Stimulated activated CD4-positive, alpha-beta T cell treated with anti-CD3 and anti-CD28 coated beads, TNF-alpha, amount 100 ng/mL, for 48 hours (primary cell): ENCODE measurements around the gene TMEM151B.
A peak's percentile ranks its signal among the peaks of the same experiment; 100 is the strongest.

Source experiments
- DNase-seq, 3 donors: peaks; one replicate each; pipeline ENCODE4 v3.0.0-alpha.2; 2020; ENCODE audit warnings: low read depth in 3 of 3

Gene TMEM151B

GRCh38 chr6:44232676-44233566, 37.3 kb upstream of the TMEM151B start:
- DNase-seq, result no peak

GRCh38 chr6:44233567-44234100, 36.6 kb upstream of the TMEM151B start:
- no peak for DNase-seq

GRCh38 chr6:44234101-44235025, 35.9 kb upstream of the TMEM151B start:
- no peak for DNase-seq

GRCh38 chr6:44235269-44235668, 35.0 kb upstream of the TMEM151B start:
- DNase-seq, result no peak

- DNase-seq, result no peak
Observed at GRCh38 chr6:44235891-44236516, 34.2 kb upstream of the TMEM151B start.

- peak in 2 of 3 donors; percentile 46 to 75 for DNase-seq
Observed at GRCh38 chr6:44237021-44237812, 33.0 kb upstream of the TMEM151B start.

GRCh38 chr6:44237813-44238433, 32.3 kb upstream of the TMEM151B start:
- DNase-seq, result peak; percentile 66 to 77 (median 68)

GRCh38 chr6:44238687-44239350, 31.4 kb upstream of the TMEM151B start:
- no peak for DNase-seq

GRCh38 chr6:44243345-44243744, 26.9 kb upstream of the TMEM151B start:
- no peak for DNase-seq

GRCh38 chr6:44245391-44245911, 24.8 kb upstream of the TMEM151B start:
- DNase-seq, result no peak

GRCh38 chr6:44245912-44246662, 24.2 kb upstream of the TMEM151B start:
- DNase-seq, result peak; percentile 71 to 84 (median 76)

- peak; percentile 94 to 97 (median 97) for DNase-seq
Observed at GRCh38 chr6:44246663-44247337, 23.4 kb upstream of the TMEM151B start, which contains the start of gene HSP90AB1. Gene HSP90AB1 (plus strand): TSS chr6:44247101. CDS start chr6:44248630, 1,529 bp downstream.

- DNase-seq, result peak; percentile 76 to 84 (median 80)
Observed at GRCh38 chr6:44247338-44248302, 22.6 kb upstream of the TMEM151B start.

- DNase-seq, result no peak
Observed at GRCh38 chr6:44248579-44248978, 21.7 kb upstream of the TMEM151B start.

- no peak for DNase-seq
Observed at GRCh38 chr6:44249082-44249748, 21.0 kb upstream of the TMEM151B start.

- no peak for DNase-seq
Observed at GRCh38 chr6:44250067-44250717, 20.1 kb upstream of the TMEM151B start.
